D341Med (cell line): Measurements from ENCODE around the gene NLGN1.

Experiments used
- DNase-seq: peaks from one replicate; pipeline ENCODE4 v3.0.0; 2012; ENCODE audit warnings: low spot score

The NLGN1 gene

GRCh38 chr3:173639098-173639497 is 241.6 kb downstream of the NLGN1 start:
- no peak for DNase-seq

GRCh38 chr3:173641696-173642095 is 244.2 kb downstream of the NLGN1 start:
- DNase-seq: no peak

- DNase-seq: no peak
Measured at GRCh38 chr3:173644086-173645082, 246.8 kb downstream of the NLGN1 start.

- DNase-seq: no peak
Measured at GRCh38 chr3:173650596-173650995, 253.1 kb downstream of the NLGN1 start.

GRCh38 chr3:173652093-173652492 is 254.5 kb downstream of the NLGN1 start:
- DNase-seq: no peak

GRCh38 chr3:173653781-173654180 is 256.2 kb downstream of the NLGN1 start:
- DNase-seq: no peak

GRCh38 chr3:173659972-173660371 is 262.4 kb downstream of the NLGN1 start:
- no peak for DNase-seq

GRCh38 chr3:173660645-173661299 is 263.2 kb downstream of the NLGN1 start:
- no peak for DNase-seq

GRCh38 chr3:173663696-173664111 is 266.2 kb downstream of the NLGN1 start:
- no peak for DNase-seq

- no peak for DNase-seq
Measured at GRCh38 chr3:173676094-173676493, 278.6 kb downstream of the NLGN1 start.

GRCh38 chr3:173681188-173681678 is 283.7 kb downstream of the NLGN1 start:
- no peak for DNase-seq

GRCh38 chr3:173685456-173685855 is 287.9 kb downstream of the NLGN1 start:
- DNase-seq: no peak

- no peak for DNase-seq
Measured at GRCh38 chr3:173688216-173688842, 290.8 kb downstream of the NLGN1 start.

- DNase-seq: no peak
Measured at GRCh38 chr3:173690542-173691180, 293.1 kb downstream of the NLGN1 start.

GRCh38 chr3:173699353-173699752 is 301.8 kb downstream of the NLGN1 start:
- no peak for DNase-seq

- no peak for DNase-seq
Measured at GRCh38 chr3:173700336-173700735, 302.8 kb downstream of the NLGN1 start.

GRCh38 chr3:173702561-173702960 is 305.0 kb downstream of the NLGN1 start:
- no peak for DNase-seq

- no peak for DNase-seq
Measured at GRCh38 chr3:173703771-173704170, 306.2 kb downstream of the NLGN1 start.

- DNase-seq: no peak
Measured at GRCh38 chr3:173706630-173707029, 309.1 kb downstream of the NLGN1 start.

- no peak for DNase-seq
Measured at GRCh38 chr3:173708191-173708590, 310.6 kb downstream of the NLGN1 start.

- no peak for DNase-seq
Measured at GRCh38 chr3:173709026-173709425, 311.5 kb downstream of the NLGN1 start.

GRCh38 chr3:173711619-173712018 is 314.1 kb downstream of the NLGN1 start:
- DNase-seq: no peak
